Activated T-cell treated with anti-CD3 and anti-CD28 coated beads, Interleukin-2, amount 50 U/mL, for 24 hours (primary cell): Measurements from ENCODE around the gene IQCC.

Experiments
- DNase-seq: peaks from one replicate; pipeline ENCODE4 v3.0.0-alpha.2; 2020
- H3K27ac Mint-ChIP-seq: 2 replicates; pipeline ENCODE4 v1.8.0; 2020; ENCODE audit warnings: mild to moderate bottlenecking, mixed read lengths
- H3K27me3 Mint-ChIP-seq: 2 replicates; pipeline ENCODE4 v1.8.0; 2020; ENCODE audit warnings: mixed read lengths
- H3K36me3 Mint-ChIP-seq: 2 replicates; pipeline ENCODE4 v1.8.0; 2020; ENCODE audit warnings: low read depth, mixed read lengths
- H3K4me1 Mint-ChIP-seq: 2 replicates; pipeline ENCODE4 v1.8.0; 2020; ENCODE audit warnings: low read depth, mixed read lengths
- H3K4me3 Mint-ChIP-seq: 2 replicates; pipeline ENCODE4 v1.8.0; 2020; ENCODE audit warnings: mild to moderate bottlenecking, moderate library complexity, mixed read lengths
- H3K9me3 Mint-ChIP-seq: 2 replicates; pipeline ENCODE4 v1.8.0; 2020; ENCODE audit warnings: mixed read lengths

IQCC gene

GRCh38 chr1:32184650-32185049, 20.8 kb upstream of the IQCC start:
- no peaks in the 10 kb centered on the region for H3K27me3 Mint-ChIP-seq

GRCh38 chr1:32186077-32186476, 19.4 kb upstream of the IQCC start:
- Mint-ChIP-seq H3K27ac (peak overlapping the region; percentile 94), H3K9me3 (no peaks in the 10 kb centered on the region), H3K27me3 (no peaks in the 10 kb centered on the region), H3K4me1 (peaks cover 48% of the 10 kb centered on the region), H3K4me3 (peak overlapping the region; percentile 19), H3K36me3 (peaks cover 97% of the 10 kb centered on the region)
- DNase-seq, result no peak

More at GRCh38 chr1:32184650-32185049, 20.8 kb upstream of the IQCC start:
- peak overlapping the region; percentile 98 for H3K4me3 Mint-ChIP-seq
- no peaks in the 10 kb centered on the region for H3K9me3 Mint-ChIP-seq
- H3K27ac Mint-ChIP-seq, result peak overlapping the region; percentile 86
- H3K4me1 Mint-ChIP-seq, result peaks cover 53% of the 10 kb centered on the region
- no peak for DNase-seq
- peaks cover 95% of the 10 kb centered on the region for H3K36me3 Mint-ChIP-seq

GRCh38 chr1:32186491-32186890, 19.0 kb upstream of the IQCC start:
- Mint-ChIP-seq H3K4me1 (peaks cover 44% of the 10 kb centered on the region), H3K9me3 (no peaks in the 10 kb centered on the region), H3K4me3 (peak overlapping the region; percentile 19), H3K27ac (peak overlapping the region; percentile 94), H3K36me3 (peaks cover 97% of the 10 kb centered on the region), H3K27me3 (no peaks in the 10 kb centered on the region)
- no peak for DNase-seq

GRCh38 chr1:32187850-32188249, 17.6 kb upstream of the IQCC start:
- no peaks in the 10 kb centered on the region for H3K27me3 Mint-ChIP-seq
- H3K27ac Mint-ChIP-seq, result peak overlapping the region; percentile 44
- no peak overlapping the region for H3K4me3 Mint-ChIP-seq
- peaks cover 36% of the 10 kb centered on the region for H3K4me1 Mint-ChIP-seq
- peaks cover 97% of the 10 kb centered on the region for H3K36me3 Mint-ChIP-seq
- H3K9me3 Mint-ChIP-seq, result no peaks in the 10 kb centered on the region
- DNase-seq, result no peak

- H3K4me1 Mint-ChIP-seq, result peaks cover 49% of the 10 kb centered on the region
- H3K27ac Mint-ChIP-seq, result no peak overlapping the region
- H3K4me3 Mint-ChIP-seq, result no peak overlapping the region
- H3K27me3 Mint-ChIP-seq, result no peaks in the 10 kb centered on the region
- peaks cover 100% of the 10 kb centered on the region for H3K36me3 Mint-ChIP-seq
- DNase-seq, result no peak
- no peaks in the 10 kb centered on the region for H3K9me3 Mint-ChIP-seq
These were observed 13.1 kb upstream of the IQCC start for GRCh38 chr1:32192220-32192948.

- H3K36me3 Mint-ChIP-seq, result peaks cover 91% of the 10 kb centered on the region
These were observed 10.5 kb upstream of the IQCC start for GRCh38 chr1:32194984-32195383.

GRCh38 chr1:32195531-32195930, 9.9 kb upstream of the IQCC start:
- no peaks in the 10 kb centered on the region for H3K27me3 Mint-ChIP-seq
- peaks cover 86% of the 10 kb centered on the region for H3K36me3 Mint-ChIP-seq
- peaks cover 69% of the 10 kb centered on the region for H3K4me1 Mint-ChIP-seq
- H3K27ac Mint-ChIP-seq, result peak overlapping the region; percentile 59
- H3K9me3 Mint-ChIP-seq, result no peaks in the 10 kb centered on the region
- H3K4me3 Mint-ChIP-seq, result no peak overlapping the region
- DNase-seq, result no peak

More at GRCh38 chr1:32194984-32195383, 10.5 kb upstream of the IQCC start:
- Mint-ChIP-seq H3K9me3 (no peaks in the 10 kb centered on the region), H3K4me3 (no peak overlapping the region), H3K27ac (peak overlapping the region; percentile 59), H3K4me1 (peaks cover 64% of the 10 kb centered on the region), H3K27me3 (no peaks in the 10 kb centered on the region)
- DNase-seq, result no peak

- Mint-ChIP-seq H3K4me1 (peaks cover 72% of the 10 kb centered on the region), H3K4me3 (no peak overlapping the region), H3K27ac (peak overlapping the region; percentile 78), H3K9me3 (no peaks in the 10 kb centered on the region), H3K36me3 (peaks cover 79% of the 10 kb centered on the region), H3K27me3 (no peaks in the 10 kb centered on the region)
- DNase-seq, result no peak
These were observed 9.3 kb upstream of the IQCC start for GRCh38 chr1:32195972-32196823.

- Mint-ChIP-seq H3K27ac (peak overlapping the region; percentile 78), H3K27me3 (no peaks in the 10 kb centered on the region), H3K4me3 (no peak overlapping the region), H3K9me3 (no peaks in the 10 kb centered on the region), H3K4me1 (peaks cover 81% of the 10 kb centered on the region), H3K36me3 (peaks cover 70% of the 10 kb centered on the region)
- no peak for DNase-seq
These were observed 8.4 kb upstream of the IQCC start for GRCh38 chr1:32197074-32197473.

GRCh38 chr1:32197837-32198236, 7.6 kb upstream of the IQCC start:
- no peak overlapping the region for H3K4me3 Mint-ChIP-seq
- peak overlapping the region; percentile 35 for H3K27ac Mint-ChIP-seq

GRCh38 chr1:32198237-32199042, 7.0 kb upstream of the IQCC start:
- H3K4me1 Mint-ChIP-seq, result peaks cover 80% of the 10 kb centered on the region

More at GRCh38 chr1:32197837-32198236, 7.6 kb upstream of the IQCC start:
- no peaks in the 10 kb centered on the region for H3K27me3 Mint-ChIP-seq
- no peak for DNase-seq
- peaks cover 63% of the 10 kb centered on the region for H3K36me3 Mint-ChIP-seq
- peaks cover 82% of the 10 kb centered on the region for H3K4me1 Mint-ChIP-seq
- H3K9me3 Mint-ChIP-seq, result no peaks in the 10 kb centered on the region

GRCh38 chr1:32199043-32199716, 6.3 kb upstream of the IQCC start:
- no peak for DNase-seq
- Mint-ChIP-seq H3K4me3 (no peak overlapping the region), H3K27me3 (no peaks in the 10 kb centered on the region), H3K9me3 (no peaks in the 10 kb centered on the region), H3K36me3 (peaks cover 52% of the 10 kb centered on the region), H3K4me1 (peaks cover 79% of the 10 kb centered on the region), H3K27ac (peak overlapping the region; percentile 79)

More at GRCh38 chr1:32198237-32199042, 7.0 kb upstream of the IQCC start:
- no peaks in the 10 kb centered on the region for H3K27me3 Mint-ChIP-seq
- no peaks in the 10 kb centered on the region for H3K9me3 Mint-ChIP-seq
- no peak overlapping the region for H3K4me3 Mint-ChIP-seq
- no peak for DNase-seq
- H3K27ac Mint-ChIP-seq, result peak overlapping the region; percentile 44
- H3K36me3 Mint-ChIP-seq, result peaks cover 57% of the 10 kb centered on the region

- peak overlapping the region; percentile 80 for H3K4me3 Mint-ChIP-seq
- peaks cover 76% of the 10 kb centered on the region for H3K4me1 Mint-ChIP-seq
- no peaks in the 10 kb centered on the region for H3K9me3 Mint-ChIP-seq
- peaks cover 51% of the 10 kb centered on the region for H3K36me3 Mint-ChIP-seq
- no peak for DNase-seq
- H3K27ac Mint-ChIP-seq, result peak overlapping the region; percentile 79
- no peaks in the 10 kb centered on the region for H3K27me3 Mint-ChIP-seq
These were observed 5.8 kb upstream of the IQCC start for GRCh38 chr1:32199717-32200072.
